Measurements from ENCODE around the gene F2RL2. TPM values are rescaled to one million over a fixed set of nuclear protein-coding genes. Genes with fewer than 3 reads are reported as not detected.

F2RL2 gene
- total RNA-seq, 1 experiment from 2014 or later, result 0.11 TPM

DNA sequence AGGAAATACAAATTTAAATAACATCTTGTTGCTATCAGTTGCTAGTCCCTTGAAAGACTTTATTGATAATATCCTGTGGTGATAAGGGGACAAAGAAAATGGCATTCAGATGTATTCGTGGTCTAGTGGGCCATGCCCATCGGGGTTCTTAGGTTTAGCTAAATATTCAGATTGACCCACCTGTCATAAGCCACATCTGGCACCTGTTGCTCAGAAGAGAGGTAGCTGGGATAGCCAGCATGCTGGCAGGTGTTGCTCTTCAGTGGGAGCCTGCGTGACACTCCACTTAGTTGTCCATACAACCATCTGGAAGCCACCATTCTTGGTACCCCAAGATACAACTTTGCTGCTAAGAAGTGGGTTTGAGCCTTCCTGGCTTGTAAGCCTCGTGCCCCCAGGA lies 36.7 kb downstream of the F2RL2 start:
- H4K20me1 ChIP-seq (ENCODE audit: low read length), result no peaks in the 10 kb centered on the region
- POLR2A ChIA-PET (ENCODE audit: unreplicated experiment), result no interaction called here
- peaks cover 17% of the 10 kb centered on the region; the same call in 1 of the 2 replicates for H3K27me3 ChIP-seq (ENCODE audit: low read length)
- H3K36me3 ChIP-seq (ENCODE audit: low read depth, low read length), result no peaks in the 10 kb centered on the region
- peaks cover 11% of the 10 kb centered on the region; the same call in 1 of the 2 replicates for H3K4me1 ChIP-seq (ENCODE audit: insufficient read depth, low read length)
- BruUV-seq (replicated peaks), result no TSS peak
- ATAC-seq (no peak), DNase-seq (no peak)
- TF ChIP-seq EZH2phosphoT487 (IDR thresholded peaks at IDR 0.05; ENCODE audit: borderline replicate concordance, low read length), result no peak
- TF ChIP-seq EZH2 (IDR thresholded peaks at IDR 0.05; ENCODE audit: low read length, unreplicated experiment), result no peak
- TF ChIP-seq, protein P1, sequence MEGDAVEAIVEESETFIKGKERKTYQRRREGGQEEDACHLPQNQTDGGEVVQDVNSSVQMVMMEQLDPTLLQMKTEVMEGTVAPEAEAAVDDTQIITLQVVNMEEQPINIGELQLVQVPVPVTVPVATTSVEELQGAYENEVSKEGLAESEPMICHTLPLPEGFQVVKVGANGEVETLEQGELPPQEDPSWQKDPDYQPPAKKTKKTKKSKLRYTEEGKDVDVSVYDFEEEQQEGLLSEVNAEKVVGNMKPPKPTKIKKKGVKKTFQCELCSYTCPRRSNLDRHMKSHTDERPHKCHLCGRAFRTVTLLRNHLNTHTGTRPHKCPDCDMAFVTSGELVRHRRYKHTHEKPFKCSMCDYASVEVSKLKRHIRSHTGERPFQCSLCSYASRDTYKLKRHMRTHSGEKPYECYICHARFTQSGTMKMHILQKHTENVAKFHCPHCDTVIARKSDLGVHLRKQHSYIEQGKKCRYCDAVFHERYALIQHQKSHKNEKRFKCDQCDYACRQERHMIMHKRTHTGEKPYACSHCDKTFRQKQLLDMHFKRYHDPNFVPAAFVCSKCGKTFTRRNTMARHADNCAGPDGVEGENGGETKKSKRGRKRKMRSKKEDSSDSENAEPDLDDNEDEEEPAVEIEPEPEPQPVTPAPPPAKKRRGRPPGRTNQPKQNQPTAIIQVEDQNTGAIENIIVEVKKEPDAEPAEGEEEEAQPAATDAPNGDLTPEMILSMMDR (conservative IDR thresholded peaks at IDR 0.05; ENCODE audit: low read depth, low read length), result no peak
- no peaks in the 10 kb centered on the region for H3K9me3 ChIP-seq (ENCODE audit: low read length)
- H2AFZ ChIP-seq (ENCODE audit: low read length), result no peak overlapping the region
- H3K4me2 ChIP-seq (ENCODE audit: low read length), result no peak overlapping the region
- CTCF ChIA-PET, result no interaction called here
- no peak overlapping the region for H3K4me3 ChIP-seq (ENCODE audit: low read length)
- no peaks in the 10 kb centered on the region for H3K9me2 ChIP-seq (replicated peaks; ENCODE audit: low read length)
- no peak overlapping the region for H3K27ac ChIP-seq (ENCODE audit: low read length)
- H3K79me2 ChIP-seq (ENCODE audit: low read length), result no peaks in the 10 kb centered on the region
- no peak overlapping the region for H3K9ac ChIP-seq (ENCODE audit: low read length)
- intact Hi-C loops (cut with micrococcal nuclease), result no loop called here
- H3F3A ChIP-seq (ENCODE audit: low read length, unreplicated experiment), result no peaks in the 10 kb centered on the region

- no peak overlapping the region for H3K4me2 ChIP-seq (ENCODE audit: low read length)
- TF ChIP-seq EZH2 (IDR thresholded peaks at IDR 0.05; ENCODE audit: low read length, unreplicated experiment) (no peak), EZH2phosphoT487 (IDR thresholded peaks at IDR 0.05; ENCODE audit: borderline replicate concordance, low read length) (no peak)
- TF ChIP-seq, protein P1 (conservative IDR thresholded peaks at IDR 0.05; ENCODE audit: low read depth, low read length), result no peak
- 0 out of 2 replicates have a peak, but pooled peaks cover 11% of the 10 kb centered on the region for H3K27me3 ChIP-seq (ENCODE audit: low read length)
- H3K9ac ChIP-seq (ENCODE audit: low read length), result no peak overlapping the region
- peaks cover 11% of the 10 kb centered on the region; the same call in 1 of the 2 replicates for H3K4me1 ChIP-seq (ENCODE audit: insufficient read depth, low read length)
- intact Hi-C loops (cut with micrococcal nuclease), result no loop called here
- no peaks in the 10 kb centered on the region for H3K36me3 ChIP-seq (ENCODE audit: low read depth, low read length)
- POLR2A ChIA-PET (ENCODE audit: unreplicated experiment), result no interaction called here
- H2AFZ ChIP-seq (ENCODE audit: low read length), result no peak overlapping the region
- H3K9me2 ChIP-seq (replicated peaks; ENCODE audit: low read length), result no peaks in the 10 kb centered on the region
- CTCF ChIA-PET, result no interaction called here
- H3F3A ChIP-seq (ENCODE audit: low read length, unreplicated experiment), result no peaks in the 10 kb centered on the region
- no peaks in the 10 kb centered on the region for H3K9me3 ChIP-seq (ENCODE audit: low read length)
- ATAC-seq (no peak), DNase-seq (no peak)
- BruUV-seq (replicated peaks), result no TSS peak
- no peaks in the 10 kb centered on the region for H3K79me2 ChIP-seq (ENCODE audit: low read length)
- H3K27ac ChIP-seq (ENCODE audit: low read length), result no peak overlapping the region
- no peaks in the 10 kb centered on the region for H4K20me1 ChIP-seq (ENCODE audit: low read length)
- no peak overlapping the region for H3K4me3 ChIP-seq (ENCODE audit: low read length)
Observed at GRCh38 chr5:76585783-76586217, 37.4 kb downstream of the F2RL2 start.

DNA sequence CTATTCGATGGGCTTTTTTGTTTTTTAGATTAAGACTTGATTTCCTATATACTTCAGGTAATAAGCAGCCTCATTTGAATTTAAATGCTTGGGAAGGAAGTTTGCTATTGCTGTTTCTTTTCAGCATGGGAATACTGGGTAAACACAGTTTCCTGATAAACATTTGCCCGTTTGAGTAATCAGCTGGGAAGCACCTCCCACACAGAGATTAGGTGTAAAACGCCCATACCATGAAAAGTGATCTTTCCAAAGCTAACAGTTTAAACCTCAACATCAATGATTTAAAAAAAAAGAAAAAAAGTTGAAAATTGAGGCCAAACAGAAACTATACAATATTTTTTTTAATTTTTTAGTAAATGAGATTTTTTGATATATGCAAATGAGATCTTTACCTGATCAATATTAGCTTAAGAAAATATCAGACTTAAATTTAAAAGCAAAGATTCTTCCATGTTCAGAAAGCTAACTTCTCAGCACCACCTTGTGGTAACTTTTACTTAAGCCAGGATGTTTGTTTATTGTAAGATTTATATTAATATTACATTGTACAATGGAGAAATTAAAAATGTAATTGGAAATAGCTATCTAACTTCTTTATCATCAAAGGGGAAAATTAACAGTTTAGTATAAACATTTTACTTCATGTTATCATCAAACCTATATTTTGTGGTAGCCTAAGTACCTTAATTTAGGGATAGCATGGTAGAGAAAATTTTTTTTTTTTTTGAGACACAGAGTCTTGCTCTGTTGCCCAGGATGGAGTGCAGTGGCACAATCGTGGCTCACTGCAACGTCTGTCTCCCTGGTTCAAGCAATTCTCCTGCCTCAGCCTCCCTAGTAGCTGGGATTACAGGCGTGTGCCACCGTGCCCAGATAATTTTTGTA lies 39.8 kb downstream of the F2RL2 start:
- Histone ChIP-seq H3K4me2 (ENCODE audit: low read length) (no peak overlapping the region), H3K4me1 (ENCODE audit: insufficient read depth, low read length) (peaks cover 11% of the 10 kb centered on the region; the same call in 1 of the 2 replicates), H3K27me3 (ENCODE audit: low read length) (0 out of 2 replicates have a peak, but pooled peaks cover 5% of the 10 kb centered on the region), H2AFZ (ENCODE audit: low read length) (no peak overlapping the region), H3K27ac (ENCODE audit: low read length) (no peak overlapping the region), H3K4me3 (ENCODE audit: low read length) (no peak overlapping the region), H3F3A (ENCODE audit: low read length, unreplicated experiment) (no peaks in the 10 kb centered on the region), H3K9ac (ENCODE audit: low read length) (no peak overlapping the region), H3K79me2 (ENCODE audit: low read length) (no peaks in the 10 kb centered on the region), H3K36me3 (ENCODE audit: low read depth, low read length) (no peaks in the 10 kb centered on the region), H4K20me1 (ENCODE audit: low read length) (no peaks in the 10 kb centered on the region), H3K9me2 (replicated peaks; ENCODE audit: low read length) (no peaks in the 10 kb centered on the region), H3K9me3 (ENCODE audit: low read length) (no peaks in the 10 kb centered on the region)
- intact Hi-C loops (cut with micrococcal nuclease), result loop anchor here (1.0 kb wide), 1 partner anchor 245 kb away; no protein-coding TSS in a partner anchor
- ChIA-PET CTCF (interaction anchor here (0.5 to 1.0 kb wide), 3 partner anchors 180 to 443 kb away, joined by 3 read pairs; partner anchors contain the start of gene IQGAP2), POLR2A (ENCODE audit: unreplicated experiment) (no interaction called here)
- no TSS peak for BruUV-seq (replicated peaks)
- DNase-seq, result peak; percentile 42
- ATAC-seq, result no peak
- TF ChIP-seq EZH2 (IDR thresholded peaks at IDR 0.05; ENCODE audit: low read length, unreplicated experiment) (no peak), EZH2phosphoT487 (IDR thresholded peaks at IDR 0.05; ENCODE audit: borderline replicate concordance, low read length) (no peak)
- TF ChIP-seq, protein P1 (conservative IDR thresholded peaks at IDR 0.05; ENCODE audit: low read depth, low read length), result peak; percentile 57
